Endodermal cell (in vitro differentiated cells): ENCODE data around the gene GUCY2C. TPM values are rescaled to one million over a fixed set of nuclear protein-coding genes. Genes with fewer than 3 reads are reported as not detected.

ENCODE experiments used
- DNase-seq: peaks from one replicate; pipeline ENCODE4 v3.0.0-alpha.2; 2017
- H3K27ac ChIP-seq: 2 replicates; pipeline ENCODE4 v1.5.1; 2013; ENCODE audit warnings: mild to moderate bottlenecking, low read depth, low read length, moderate library complexity
- H3K27me3 ChIP-seq: 2 replicates; pipeline ENCODE4 v1.6.1; 2013; ENCODE audit warnings: mild to moderate bottlenecking, low read length, moderate library complexity; ENCODE audit not compliant: insufficient read depth, control insufficient read depth, poor library complexity, severe bottlenecking
- H3K36me3 ChIP-seq: 2 replicates; pipeline ENCODE4 v1.7.0; 2013; ENCODE audit warnings: mild to moderate bottlenecking, low read length, moderate library complexity; ENCODE audit not compliant: control insufficient read depth, insufficient read depth
- H3K4me1 ChIP-seq: one replicate; pipeline ENCODE4 v1.7.0; 2013; ENCODE audit warnings: low read length; ENCODE audit not compliant: control insufficient read depth, insufficient read depth
- H3K4me3 ChIP-seq: 2 replicates; pipeline ENCODE4 v1.5.1; 2013; ENCODE audit warnings: mild to moderate bottlenecking, low read length, moderate library complexity
- H3K9ac ChIP-seq: 2 replicates; pipeline ENCODE4 v1.6.1; 2013; ENCODE audit warnings: mild to moderate bottlenecking, low read length, moderate library complexity; ENCODE audit not compliant: poor library complexity, severe bottlenecking; ENCODE audit errors: extremely low read depth
- H3K9me3 ChIP-seq: 2 replicates; pipeline ENCODE4 v1.6.1; 2013; ENCODE audit warnings: mild to moderate bottlenecking, low read length, moderate library complexity; ENCODE audit not compliant: control insufficient read depth
- H3K27ac Mint-ChIP-seq: 2 replicates; pipeline ENCODE4 v1.8.0; 2020; ENCODE audit warnings: mixed read lengths
- H3K27me3 Mint-ChIP-seq: 2 replicates; pipeline ENCODE4 v1.8.0; 2021; ENCODE audit warnings: mild to moderate bottlenecking, mixed read lengths; ENCODE audit not compliant: insufficient read depth
- H3K36me3 Mint-ChIP-seq: 2 replicates; pipeline ENCODE4 v1.8.0; 2020; ENCODE audit warnings: low read depth, mixed read lengths
- H3K4me1 Mint-ChIP-seq: 2 replicates; pipeline ENCODE4 v1.8.0; 2020; ENCODE audit warnings: mixed read lengths
- H3K4me3 Mint-ChIP-seq: 2 replicates; pipeline ENCODE4 v1.8.0; 2020; ENCODE audit warnings: mild to moderate bottlenecking, moderate library complexity, mixed read lengths
- H3K9me3 Mint-ChIP-seq: 2 replicates; pipeline ENCODE4 v1.8.0; 2020; ENCODE audit warnings: mild to moderate bottlenecking, mixed read lengths
- CTCF ChIP-seq: fragments of 200-600 bp; sonication (generic); conservative IDR thresholded peaks from 2 replicates; pipeline ENCODE4 v1.5.0; 2021; ENCODE audit warnings: antibody characterized with exemption, mild to moderate bottlenecking
- WGBS, 2 experiments: methylation state at CpG; one replicate each; pipeline versions ENCODE4 v1.1.5 to v1.1.7; 2013; ENCODE audit warnings: missing lambda C conversion rate in 2 of 2, mixed read lengths in 1 of 2; ENCODE audit not compliant: insufficient coverage in 1 of 2, insufficient read length in 1 of 2; 5-methylcytosine and 5-hydroxymethylcytosine counted together
- total RNA-seq, 2 donors: library from RNA; stranded (reverse); fragmentation: NEBNext Ultra II Directional in 1 of 2; extraction: Animal tissue kit (Norgen Biotek cat#: 25700) in 1 of 2; gene quantifications; 2 replicates in 1 of 2; 3 replicates in 1 of 2; pipeline ENCODE4 v1.2.1, GENCODE V29; 2021

Gene GUCY2C
- total RNA-seq, 2 donors from 2014 or later, result 1.4 to 2.4 TPM

- Mint-ChIP-seq H3K4me3 (no peak overlapping the region), H3K9me3 (no peaks in the 10 kb centered on the region), H3K27ac (no peak overlapping the region), H3K27me3 (no peaks in the 10 kb centered on the region), H3K36me3 (no peaks in the 10 kb centered on the region), H3K4me1 (peaks cover 6% of the 10 kb centered on the region)
- H3K4me3 ChIP-seq, result no peak overlapping the region
- H3K4me1 ChIP-seq, result no peaks in the 10 kb centered on the region
- H3K9ac ChIP-seq, result no peak overlapping the region
- no peaks in the 10 kb centered on the region for H3K36me3 ChIP-seq
- no peaks in the 10 kb centered on the region for H3K9me3 ChIP-seq
- TF ChIP-seq CTCF, result no peak
- H3K27me3 ChIP-seq, result no peaks in the 10 kb centered on the region
- no peak for DNase-seq
- H3K27ac ChIP-seq, result no peak overlapping the region
Observed at GRCh38 chr12:14654842-14655241, 41.6 kb downstream of the GUCY2C start.

GRCh38 chr12:14654416-14654815 lies 42.0 kb downstream of the GUCY2C start:
- Mint-ChIP-seq H3K27ac (no peak overlapping the region), H3K4me3 (no peak overlapping the region), H3K36me3 (no peaks in the 10 kb centered on the region), H3K4me1 (peaks cover 6% of the 10 kb centered on the region), H3K9me3 (no peaks in the 10 kb centered on the region), H3K27me3 (no peaks in the 10 kb centered on the region)
- H3K27ac ChIP-seq, result no peak overlapping the region
- no peaks in the 10 kb centered on the region for H3K36me3 ChIP-seq
- no peaks in the 10 kb centered on the region for H3K4me1 ChIP-seq
- H3K4me3 ChIP-seq, result no peak overlapping the region
- H3K27me3 ChIP-seq, result no peaks in the 10 kb centered on the region
- WGBS, 2 experiments, result 82 to 91% methylated on average over 2 to 3 of the region's 4 CpGs
- H3K9me3 ChIP-seq, result no peaks in the 10 kb centered on the region
- TF ChIP-seq CTCF, result no peak
- H3K9ac ChIP-seq, result no peak overlapping the region
- DNase-seq, result no peak

GRCh38 chr12:14652483-14652882 lies 43.9 kb downstream of the GUCY2C start:
- Histone ChIP-seq H3K4me1 (no peaks in the 10 kb centered on the region), H3K9ac (no peak overlapping the region), H3K9me3 (no peaks in the 10 kb centered on the region), H3K36me3 (no peaks in the 10 kb centered on the region), H3K27ac (no peak overlapping the region), H3K27me3 (no peaks in the 10 kb centered on the region), H3K4me3 (no peak overlapping the region)
- TF ChIP-seq CTCF, result no peak
- Mint-ChIP-seq H3K9me3 (no peaks in the 10 kb centered on the region), H3K4me1 (peaks cover 6% of the 10 kb centered on the region), H3K36me3 (no peaks in the 10 kb centered on the region), H3K27me3 (no peaks in the 10 kb centered on the region), H3K27ac (no peak overlapping the region), H3K4me3 (no peak overlapping the region)
- no peak for DNase-seq
- WGBS, 2 experiments, result 94 to 100% methylated on average over 1 to 2 of the region's 2 CpGs
